ENCODE results near the gene MAN2B1.

MAN2B1 gene

GRCh38 chr19:12617646-12618045 lies 48.9 kb downstream of the MAN2B1 start:
- no peak overlapping the region for H3K4me3 ChIP-seq (replicated peaks in 1 of 2; ENCODE audit: low read depth in 2 of 2, low read length in 2 of 2)
- TF ChIP-seq CTCF (IDR thresholded peaks at IDR 0.05; ENCODE audit: low read depth, low read length), result no peak
- DNase-seq (ENCODE audit: low read depth in 2 of 2), result no peak

- peak; percentile 69 to 80 for DNase-seq (ENCODE audit: low read depth in 2 of 2)
- no peak for TF ChIP-seq CTCF (IDR thresholded peaks at IDR 0.05; ENCODE audit: low read depth, low read length)
- H3K4me3 ChIP-seq (replicated peaks in 1 of 2; ENCODE audit: low read depth in 2 of 2, low read length in 2 of 2), result peak overlapping the region; percentile 99 to 100
Measured at GRCh38 chr19:12611361-12611699, 55.2 kb downstream of the MAN2B1 start.

- DNase-seq (ENCODE audit: low read depth in 2 of 2), result peak; percentile 98
- TF ChIP-seq CTCF (IDR thresholded peaks at IDR 0.05; ENCODE audit: low read depth, low read length), result no peak
Measured at GRCh38 chr19:12610540-12611360, 55.8 kb downstream of the MAN2B1 start, which contains the start of the genes ZNF490 and ZNF791. Gene ZNF490, minus strand, starts transcription at chr19:12610813. Its CDS starts 133 bp downstream, at chr19:12610680. Gene ZNF791, plus strand, starts transcription at chr19:12610920. Its CDS starts 160 bp downstream, at chr19:12611080.

GRCh38 chr19:12607631-12608030 lies 58.9 kb downstream of the MAN2B1 start:
- DNase-seq (ENCODE audit: low read depth in 2 of 2), result no peak
- H3K4me3 ChIP-seq (replicated peaks in 1 of 2; ENCODE audit: low read depth in 2 of 2, low read length in 2 of 2), result no peak overlapping the region
- TF ChIP-seq CTCF (IDR thresholded peaks at IDR 0.05; ENCODE audit: low read depth, low read length), result no peak

More at GRCh38 chr19:12610540-12611360, 55.8 kb downstream of the MAN2B1 start, which contains the start of the genes ZNF490 and ZNF791:
- H3K4me3 ChIP-seq (replicated peaks in 1 of 2; ENCODE audit: low read depth in 2 of 2, low read length in 2 of 2), result peak within 1 kb of the TSS; percentile 99 to 100

- no peak overlapping the region for H3K4me3 ChIP-seq (replicated peaks in 1 of 2; ENCODE audit: low read depth in 2 of 2, low read length in 2 of 2)
- TF ChIP-seq CTCF (IDR thresholded peaks at IDR 0.05; ENCODE audit: low read depth, low read length), result no peak
- no peak for DNase-seq (ENCODE audit: low read depth in 2 of 2)
Measured at GRCh38 chr19:12606796-12607195, 59.7 kb downstream of the MAN2B1 start.

GRCh38 chr19:12603714-12604113 lies 62.8 kb downstream of the MAN2B1 start:
- no peak for DNase-seq (ENCODE audit: low read depth in 2 of 2)
- H3K4me3 ChIP-seq (replicated peaks in 1 of 2; ENCODE audit: low read depth in 2 of 2, low read length in 2 of 2), result no peak overlapping the region

More at GRCh38 chr19:12603714-12604113, 62.8 kb downstream of the MAN2B1 start:
- no peak for TF ChIP-seq CTCF (IDR thresholded peaks at IDR 0.05; ENCODE audit: low read depth, low read length)

Data from cardiac fibroblast (primary cell).